NCI-H1694 treated with DMSO at 0.1 percent for 48 hours (cell line): ENCODE data around the gene ARL11.
"Not testable (repeated sequence)": the region's sequence is repeated elsewhere in the genome, so short reads cannot be mapped to it uniquely, and the experiment has no call there.

Experiments used
- DNase-seq: peaks from one replicate; lab custom pipeline; 2025; lab: John Stamatoyannopoulos, UW

ARL11 gene

GRCh38 chr13:49627831-49628652, at the start of gene ARL11:
Gene ARL11, plus strand, starts transcription at chr13:49628507. Its CDS starts 1,941 bp downstream, at chr13:49630448.
- no peak for DNase-seq

DNA sequence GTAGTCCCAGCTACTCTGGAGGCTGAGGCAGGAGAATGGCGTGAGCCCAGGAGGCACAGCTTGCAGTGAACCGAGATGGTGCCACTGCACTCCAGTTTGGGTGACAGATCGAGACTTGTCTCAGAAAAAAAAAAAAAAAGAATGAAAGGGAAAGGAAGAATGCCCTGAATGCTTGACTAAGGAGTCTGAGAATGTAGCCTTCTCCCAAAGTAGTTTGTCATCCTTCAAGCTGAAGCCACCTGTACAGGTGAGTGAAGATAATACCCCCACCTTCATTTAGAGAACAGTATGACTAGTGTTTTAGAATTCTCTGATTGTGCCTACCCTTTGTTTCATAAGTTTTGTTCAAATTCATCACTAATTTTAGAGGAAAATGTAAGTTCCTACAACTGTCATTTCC, 48.8 kb upstream of the ARL11 start:
- DNase-seq: no peak

GRCh38 chr13:49580980-49581680, 47.2 kb upstream of the ARL11 start:
- DNase-seq: no peak

DNA sequence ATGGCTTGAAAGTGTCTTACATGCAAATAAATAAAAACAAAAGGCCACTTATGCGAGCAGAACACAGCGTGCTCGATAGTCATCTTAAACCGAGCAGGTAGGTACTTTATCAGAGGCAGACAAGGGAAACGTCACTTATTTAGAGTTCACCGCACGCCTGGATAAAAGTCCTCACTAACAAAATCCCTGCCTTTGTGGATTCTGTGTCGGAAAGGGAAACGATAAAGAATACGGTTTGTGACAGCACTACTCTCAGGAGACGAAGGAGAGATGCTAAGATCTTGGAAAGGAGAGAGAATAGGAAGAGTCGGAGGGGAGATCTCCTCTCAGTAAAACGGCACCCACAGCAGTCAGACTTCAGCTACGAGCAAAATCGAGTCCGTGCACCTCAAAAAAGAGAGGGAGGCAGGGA, 43.5 kb upstream of the ARL11 start:
- DNase-seq: no peak

GRCh38 chr13:49585220-49586157, 42.8 kb upstream of the ARL11 start, which contains the start of gene RCBTB1:
Gene RCBTB1, minus strand, starts transcription at chr13:49585558. Its CDS starts 18,279 bp downstream, at chr13:49567279.
- DNase-seq: peak; percentile 44

GRCh38 chr13:49586717-49587116, 41.6 kb upstream of the ARL11 start:
- DNase-seq: no peak

DNA sequence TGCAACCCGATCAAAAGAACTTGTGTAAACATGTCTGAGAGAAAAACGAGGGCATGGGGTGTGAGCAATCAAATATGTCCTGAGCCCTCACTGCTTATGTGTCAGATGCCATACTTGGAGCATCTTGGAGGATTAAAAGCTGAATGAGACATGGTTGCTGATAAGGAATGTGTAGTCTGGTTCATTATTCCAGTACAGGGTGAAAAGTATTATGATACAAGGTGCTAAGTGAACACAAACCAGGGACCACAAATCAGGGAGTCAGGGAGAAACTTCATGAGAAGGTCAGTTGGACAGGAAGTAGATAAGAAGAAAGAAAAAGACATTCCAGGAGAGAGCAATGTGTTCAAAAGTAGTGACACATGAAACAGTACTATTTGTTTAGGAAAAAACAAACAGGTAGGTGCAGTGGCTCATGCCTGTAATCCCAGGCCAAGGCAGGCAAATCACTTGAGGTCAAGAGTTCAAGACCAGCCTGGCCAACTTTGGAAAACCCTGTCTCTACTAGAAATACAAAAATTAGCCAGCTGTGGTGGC, 40.9 kb upstream of the ARL11 start:
- DNase-seq: no peak

- DNase-seq: not testable (repeated sequence)
Observed at GRCh38 chr13:49590714-49591113, 37.6 kb upstream of the ARL11 start.

GRCh38 chr13:49593876-49594275, 34.4 kb upstream of the ARL11 start:
- not testable (repeated sequence) for DNase-seq

DNA sequence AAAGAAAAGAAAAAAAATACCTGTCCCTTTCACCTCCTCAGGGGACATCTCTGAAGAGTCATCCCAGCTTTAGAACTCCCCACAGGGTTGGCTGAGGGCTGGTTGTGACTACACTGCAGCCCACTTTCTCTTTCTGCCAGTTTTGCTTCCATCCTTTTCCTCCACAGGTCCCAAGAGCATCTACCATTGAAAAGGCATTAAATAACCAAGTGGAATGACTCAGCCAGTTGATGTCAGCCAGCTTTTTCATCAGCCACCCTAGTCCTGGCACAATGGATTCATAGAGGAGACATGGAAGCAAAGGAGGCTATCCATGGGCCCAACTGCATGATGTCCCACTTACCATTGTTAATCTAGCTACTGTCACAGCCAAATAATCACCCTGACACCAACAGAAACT, 33.7 kb upstream of the ARL11 start:
- DNase-seq: no peak

GRCh38 chr13:49596221-49596620, 32.1 kb upstream of the ARL11 start:
- DNase-seq: no peak

DNA sequence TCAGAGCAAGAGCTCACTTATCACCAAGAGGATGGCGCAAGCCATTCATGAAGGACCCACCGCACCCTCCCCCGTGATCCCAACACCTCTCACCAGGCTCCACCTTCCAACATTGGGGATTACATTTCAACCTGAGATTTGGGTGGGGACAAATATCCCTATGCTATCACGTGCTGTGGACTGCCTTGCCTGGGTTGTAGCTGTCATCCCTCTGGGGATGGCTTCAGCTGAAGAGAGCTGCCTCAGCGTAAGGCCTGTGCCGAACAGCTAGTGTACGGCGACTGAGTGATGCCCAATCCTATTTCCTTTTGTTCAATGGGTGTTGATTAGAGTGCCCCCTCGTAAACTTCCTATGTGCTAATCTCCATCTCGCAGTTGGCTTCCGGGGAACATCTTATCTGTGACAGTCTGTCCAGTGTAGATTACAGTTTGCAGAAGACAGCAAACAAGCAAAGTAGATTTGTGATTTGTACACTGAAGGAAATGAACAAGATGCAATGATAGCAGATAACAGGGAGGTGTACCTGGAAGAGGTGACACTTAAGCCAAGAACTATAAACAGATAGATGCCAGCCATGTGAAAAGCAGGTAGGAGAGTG, 31.2 kb upstream of the ARL11 start:
- DNase-seq: no peak

DNA sequence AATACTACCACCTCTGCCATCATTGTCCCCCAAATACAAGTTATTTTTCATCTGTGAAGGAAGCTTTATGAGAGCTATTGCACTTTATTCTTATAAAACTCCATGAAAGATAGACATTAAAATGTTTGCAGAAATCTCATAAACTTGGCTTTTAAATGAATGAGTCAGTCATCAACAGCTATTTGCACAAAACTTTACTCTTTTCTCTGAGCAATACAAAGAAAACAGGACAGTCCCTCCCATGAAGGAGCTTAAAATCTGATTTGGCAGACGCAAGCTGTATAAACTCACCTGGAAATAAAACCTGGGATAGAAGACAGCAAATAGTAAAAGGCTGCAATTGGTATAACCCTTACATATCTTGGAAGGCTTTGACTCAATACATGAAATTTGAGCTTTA, 26.3 kb upstream of the ARL11 start:
- DNase-seq: no peak

DNA sequence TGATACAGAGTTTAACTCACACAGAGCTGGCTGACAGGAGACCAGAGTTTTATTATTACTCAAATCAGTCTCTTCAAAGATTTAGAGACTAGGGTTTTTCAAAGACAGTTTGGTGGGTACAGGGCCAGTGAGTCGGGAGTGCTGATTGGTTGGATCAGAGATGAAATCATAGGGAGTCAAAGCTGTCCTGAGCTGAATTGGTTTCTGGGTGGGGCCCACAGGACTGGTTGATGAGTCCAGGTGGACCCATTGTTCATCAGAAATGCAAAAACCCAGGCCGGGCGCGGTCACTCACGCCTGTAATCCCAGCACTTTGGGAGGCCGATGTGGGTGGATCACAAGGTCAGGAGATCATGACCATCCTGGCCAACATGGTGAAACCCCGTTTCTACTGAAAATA, 25.7 kb upstream of the ARL11 start:
- DNase-seq: not testable (repeated sequence)

DNA sequence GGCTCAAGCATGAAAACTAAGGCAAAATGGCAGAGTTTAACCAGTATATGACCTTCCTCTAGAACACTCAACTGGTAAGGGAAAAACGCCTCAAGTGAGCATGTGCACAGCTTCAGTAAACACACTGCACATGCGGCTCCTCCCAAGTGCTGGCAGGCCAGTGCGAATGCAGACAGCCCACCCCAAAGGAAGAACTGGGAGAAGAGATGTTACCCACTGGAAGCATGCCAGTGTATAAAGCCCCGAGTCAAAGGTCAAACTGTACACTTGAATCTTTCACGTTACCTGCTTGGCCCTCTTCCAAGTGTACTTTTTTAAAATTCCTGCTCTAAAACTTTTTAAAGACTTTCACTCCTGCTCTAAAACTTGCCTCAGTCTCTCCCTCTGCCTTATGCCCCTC, 23.7 kb upstream of the ARL11 start:
- no peak for DNase-seq

DNA sequence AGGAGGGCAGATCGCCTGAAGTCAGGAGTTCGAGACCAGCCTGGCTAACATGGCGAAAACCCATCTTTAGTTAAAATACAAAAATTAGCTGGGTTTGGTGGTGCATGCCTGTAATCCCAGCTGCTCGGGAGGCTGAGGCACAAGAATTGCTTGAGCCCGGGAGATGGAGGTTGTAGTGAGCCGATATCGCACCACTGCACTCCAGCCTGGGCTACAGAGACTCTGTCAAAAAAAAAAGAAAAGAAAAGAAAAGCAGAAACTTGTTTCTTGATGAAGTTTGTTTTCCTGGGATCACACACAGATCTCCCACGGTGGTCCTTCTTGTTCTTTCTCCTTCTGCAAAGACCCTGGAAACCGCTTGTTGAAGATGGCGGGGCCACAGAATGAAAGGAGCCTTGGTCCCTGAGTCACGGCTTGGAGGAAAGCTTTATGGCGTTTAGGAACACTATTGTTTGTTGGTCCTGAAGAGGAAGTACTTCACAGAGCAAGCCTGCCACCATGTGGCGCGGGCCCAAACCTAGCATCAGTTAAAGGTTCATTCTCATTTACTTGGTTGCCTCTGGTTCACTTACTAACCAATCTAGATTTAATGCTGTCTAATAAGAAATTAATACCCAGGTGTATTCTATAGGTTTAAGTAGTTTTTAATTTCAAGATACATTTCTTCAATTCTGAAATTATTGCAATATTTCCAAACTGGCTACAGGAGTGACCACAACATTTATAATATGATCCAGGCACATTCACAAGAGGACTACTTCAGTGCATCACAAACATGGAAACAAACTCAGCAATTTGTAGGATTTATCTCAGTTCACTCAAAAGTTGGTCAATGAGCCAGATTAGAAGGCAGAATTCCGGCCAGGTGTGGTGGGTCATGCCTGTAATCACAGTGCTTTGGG, 21.3 kb upstream of the ARL11 start:
- DNase-seq: peak; percentile 83

DNA sequence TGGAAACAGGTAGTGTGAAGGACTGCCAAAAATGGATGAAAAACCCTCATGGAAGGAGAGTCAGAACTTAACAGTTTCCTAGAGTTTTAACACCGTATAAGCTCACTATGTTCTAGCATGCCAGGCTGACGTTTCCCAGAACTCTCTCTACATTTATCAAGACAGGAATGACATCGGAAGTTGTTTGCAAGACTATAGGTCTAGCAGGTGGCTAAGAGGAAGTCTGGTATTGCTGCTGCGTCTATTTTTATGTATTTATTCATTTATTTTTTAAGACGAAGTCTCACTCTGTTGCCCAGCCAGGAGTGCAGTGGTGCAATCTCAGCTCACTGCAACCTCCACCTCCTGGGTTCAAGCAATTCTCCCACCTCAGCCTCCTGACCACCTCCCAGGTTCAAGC, 20.5 kb upstream of the ARL11 start:
- no peak for DNase-seq

DNA sequence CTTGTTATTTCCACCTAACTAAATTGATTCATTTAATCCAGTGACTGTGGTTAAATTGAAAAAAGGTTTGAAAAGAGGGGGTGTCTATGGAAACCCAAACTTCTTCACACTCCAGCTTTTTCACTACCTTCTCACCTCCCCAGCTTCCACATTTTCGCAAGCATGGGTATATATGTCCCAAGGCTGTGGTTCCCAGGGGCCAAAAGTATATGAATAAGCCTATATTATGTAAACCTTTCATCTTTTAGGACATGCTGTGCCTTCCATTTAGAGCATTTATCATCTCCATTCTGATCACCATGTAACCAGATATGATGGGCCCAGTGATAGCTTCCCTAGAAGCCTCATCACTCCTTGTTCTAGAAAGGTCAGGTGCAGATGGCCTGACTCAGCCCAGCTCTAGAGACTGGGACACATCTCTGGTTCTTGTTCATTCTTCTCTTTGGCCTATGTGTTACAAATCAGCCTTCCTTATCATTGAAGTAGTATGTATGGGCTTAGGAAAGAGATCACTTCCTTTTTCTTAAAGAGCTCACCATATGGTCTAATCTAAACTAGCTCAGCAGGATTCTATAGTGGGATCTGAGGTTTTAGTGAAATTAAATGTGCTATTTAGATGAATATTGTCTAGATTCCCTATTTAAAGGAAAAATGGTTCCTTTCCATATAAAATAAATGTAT, 19.5 kb upstream of the ARL11 start:
- no peak for DNase-seq

- DNase-seq: peak; percentile 52
Observed at GRCh38 chr13:49610176-49610575, 18.1 kb upstream of the ARL11 start.

GRCh38 chr13:49612042-49612441, 16.3 kb upstream of the ARL11 start:
- not testable (repeated sequence) for DNase-seq
